Neuronal stem cell (in vitro differentiated cells): Measurements from ENCODE around the gene DELE1.

Source experiments
- DNase-seq: peaks from one replicate; pipeline ENCODE4 v3.0.0-alpha.2; 2013; ENCODE audit warnings: low spot score
- H2AFZ ChIP-seq: one replicate; pipeline ENCODE4 v1.6.1; 2013; ENCODE audit warnings: mild to moderate bottlenecking, low read length, inconsistent platforms
- H2AK5ac ChIP-seq: 2 replicates; pipeline ENCODE4 v1.6.1; 2013; ENCODE audit warnings: low read depth, mild to moderate bottlenecking, inconsistent platforms, low read length, moderate library complexity, mixed read lengths
- H2BK120ac ChIP-seq: 2 replicates; pipeline ENCODE4 v1.6.1; 2013; ENCODE audit warnings: low read depth, mild to moderate bottlenecking, inconsistent platforms, low read length, moderate library complexity, mixed read lengths
- H2BK12ac ChIP-seq: one replicate; pipeline ENCODE4 v1.6.1; 2013; ENCODE audit warnings: low read length, inconsistent platforms
- H2BK15ac ChIP-seq: 2 replicates; pipeline ENCODE4 v1.6.1; 2013; ENCODE audit warnings: mild to moderate bottlenecking, low read length, inconsistent platforms, mixed read lengths
- H2BK5ac ChIP-seq: one replicate; pipeline ENCODE4 v1.6.1; 2013; ENCODE audit warnings: inconsistent platforms, mild to moderate bottlenecking, low read length, moderate library complexity
- H3K14ac ChIP-seq: one replicate; pipeline ENCODE4 v1.6.1; 2013; ENCODE audit warnings: low read length, inconsistent platforms
- H3K18ac ChIP-seq: 2 replicates; pipeline ENCODE4 v1.6.1; 2013; ENCODE audit warnings: low read length, inconsistent platforms
- H3K23ac ChIP-seq: 2 replicates; pipeline ENCODE4 v1.6.1; 2013; ENCODE audit warnings: low read depth, mild to moderate bottlenecking, mixed read lengths, low read length, inconsistent platforms; ENCODE audit not compliant: poor library complexity
- H3K27ac ChIP-seq: replicated peaks from 3 replicates; pipeline ENCODE4 v1.5.1; 2013; ENCODE audit warnings: low read length, inconsistent platforms
- H3K27me3 ChIP-seq, 3 experiments: 2 replicates each; pipeline ENCODE4 v1.6.1; 2013; ENCODE audit warnings: low read length in 3 of 3, mild to moderate bottlenecking in 2 of 3, inconsistent platforms in 1 of 3, low read depth in 1 of 3, mixed read lengths in 1 of 3, moderate library complexity in 1 of 3; ENCODE audit not compliant: control insufficient read depth in 3 of 3, insufficient read depth in 3 of 3
- H3K36me3 ChIP-seq, 2 donors: replicated peaks in 1 of 2; 2 replicates each; pipeline ENCODE4 v1.6.1; 2013; ENCODE audit warnings: low read length in 2 of 2; ENCODE audit not compliant: control insufficient read depth in 2 of 2, insufficient read depth in 2 of 2
- H3K4ac ChIP-seq: 2 replicates; pipeline ENCODE4 v1.6.1; 2013; ENCODE audit warnings: inconsistent platforms, mild to moderate bottlenecking, low read length, moderate library complexity
- H3K4me1 ChIP-seq, 2 donors: 1 replicate in 1 of 2; 2 replicates in 1 of 2; pipeline ENCODE4 v1.6.1; 2013; ENCODE audit warnings: low read length in 2 of 2, low read depth in 1 of 2; ENCODE audit not compliant: control insufficient read depth in 2 of 2, insufficient read depth in 1 of 2
- H3K4me2 ChIP-seq: one replicate; pipeline ENCODE4 v1.6.1; 2013; ENCODE audit warnings: mild to moderate bottlenecking, low read length, inconsistent platforms; ENCODE audit not compliant: insufficient read depth, poor library complexity, severe bottlenecking
- H3K4me3 ChIP-seq, 2 donors: 2 replicates each; pipeline ENCODE4 v1.5.1; 2013; ENCODE audit warnings: low read length in 2 of 2, mild to moderate bottlenecking in 2 of 2, inconsistent platforms in 1 of 2, moderate library complexity in 1 of 2
- H3K79me1 ChIP-seq: one replicate; pipeline ENCODE4 v1.6.1; 2013; ENCODE audit warnings: low read depth, mild to moderate bottlenecking, inconsistent platforms, low read length, moderate library complexity
- H3K9ac ChIP-seq: one replicate; pipeline ENCODE4 v1.6.1; 2013; ENCODE audit warnings: mild to moderate bottlenecking, low read depth, low read length, inconsistent platforms; ENCODE audit not compliant: poor library complexity
- H3K9me3 ChIP-seq, 2 donors: replicated peaks in 1 of 2; 2 replicates each; pipeline versions ENCODE3 to v1.6.1; 2013; ENCODE audit warnings: low read length in 2 of 2, mild to moderate bottlenecking in 2 of 2, inconsistent platforms in 1 of 2, low read depth in 1 of 2, mixed read lengths in 1 of 2, moderate library complexity in 1 of 2; ENCODE audit not compliant: control insufficient read depth in 2 of 2, insufficient read depth in 1 of 2
- H4K8ac ChIP-seq: one replicate; pipeline ENCODE4 v1.6.1; 2013; ENCODE audit warnings: low read depth, mild to moderate bottlenecking, inconsistent platforms, low read length, moderate library complexity
- H4K91ac ChIP-seq: one replicate; pipeline ENCODE4 v1.6.1; 2013; ENCODE audit warnings: low read length, low read depth, mild to moderate bottlenecking, inconsistent platforms; ENCODE audit not compliant: poor library complexity
- WGBS, 2 donors: extraction: QIAGEN DNeasy Blood & Tissue Kit; methylation state at CpG; one replicate each; pipeline ENCODE4 v1.1.7; 2013; ENCODE audit warnings: missing lambda C conversion rate in 2 of 2, mixed read lengths in 1 of 2; ENCODE audit not compliant: insufficient read length in 2 of 2, insufficient replicate concordance in 1 of 2; ENCODE audit errors: extremely low coverage in 2 of 2; 5-methylcytosine and 5-hydroxymethylcytosine counted together

Gene DELE1

GRCh38 chr5:141945511-141946051 lies 21.9 kb downstream of the DELE1 start:
- no peaks in the 10 kb centered on the region for H3K9me3 ChIP-seq
- H3K4me3 ChIP-seq: no peak overlapping the region
- no peak overlapping the region for H4K91ac ChIP-seq
- peak overlapping the region; percentile 66 for H3K14ac ChIP-seq
- H3K4me2 ChIP-seq: no peak overlapping the region
- no peak overlapping the region for H2BK120ac ChIP-seq
- peak overlapping the region; percentile 81 for H3K23ac ChIP-seq
- peak overlapping the region; percentile 88 for H4K8ac ChIP-seq
- H2BK5ac ChIP-seq: peak overlapping the region; percentile 89
- peak overlapping the region; percentile 49 for H2AFZ ChIP-seq
- H3K36me3 ChIP-seq: peaks cover under 1 to 9% of the 10 kb centered on the region in 2 donors
- peak overlapping the region; percentile 50 for H2AK5ac ChIP-seq
- peak overlapping the region; percentile 91 for H3K18ac ChIP-seq
- H3K27ac ChIP-seq: no peak overlapping the region
- no CpG with 5 or more reads among the region's 25 CpGs for WGBS, 2 donors
- H3K79me1 ChIP-seq: no peaks in the 10 kb centered on the region
- H2BK12ac ChIP-seq: no peak overlapping the region
- DNase-seq: no peak
- H3K4ac ChIP-seq: no peak overlapping the region
- peak overlapping the region; percentile 61 for H3K9ac ChIP-seq
- peak overlapping the region; percentile 20 for H2BK15ac ChIP-seq
- H3K4me1 ChIP-seq: peaks cover 7% of the 10 kb centered on the region in 2 donors
- no peaks in the 10 kb centered on the region for H3K27me3 ChIP-seq

DNA sequence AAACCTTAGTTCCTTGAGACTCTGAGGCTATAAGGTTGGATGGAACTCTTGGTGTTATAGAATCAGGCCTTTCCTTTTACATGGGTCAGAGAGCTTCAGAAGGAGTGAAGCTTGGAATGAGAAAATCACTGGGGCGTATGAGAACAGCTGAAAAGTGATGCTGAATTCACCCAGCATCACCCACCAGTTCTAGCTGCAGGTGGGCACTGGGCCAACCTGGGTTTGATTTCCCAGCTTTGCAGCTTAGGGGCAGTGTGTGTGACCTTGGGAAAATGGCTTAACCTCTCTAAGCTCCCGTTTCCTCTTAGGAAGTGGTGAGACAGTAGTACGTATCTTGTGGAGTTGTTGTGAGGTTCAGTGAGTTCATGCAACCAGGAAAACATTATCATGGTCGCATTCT lies 23.6 kb downstream of the DELE1 start:
- Histone ChIP-seq H3K4me2 (no peak overlapping the region), H2AFZ (no peak overlapping the region), H3K14ac (no peak overlapping the region), H3K9me3 (no peaks in the 10 kb centered on the region), H3K4ac (no peak overlapping the region), H2AK5ac (no peak overlapping the region), H3K27ac (no peak overlapping the region), H3K27me3 (no peaks in the 10 kb centered on the region), H3K4me1 (peaks cover 7% of the 10 kb centered on the region in 2 donors), H2BK5ac (no peak overlapping the region), H3K23ac (no peak overlapping the region), H3K36me3 (no peaks in the 10 kb centered on the region), H3K18ac (no peak overlapping the region), H3K9ac (no peak overlapping the region), H2BK12ac (no peak overlapping the region), H3K79me1 (no peaks in the 10 kb centered on the region), H4K8ac (no peak overlapping the region), H2BK120ac (no peak overlapping the region), H4K91ac (no peak overlapping the region), H3K4me3 (no peak overlapping the region), H2BK15ac (no peak overlapping the region)
- no peak for DNase-seq
- WGBS, 2 donors: no CpG with 5 or more reads among the region's 4 CpGs

GRCh38 chr5:141948812-141949211 lies 25.1 kb downstream of the DELE1 start:
- H3K9ac ChIP-seq: no peak overlapping the region
- no peak overlapping the region for H3K4ac ChIP-seq
- WGBS, 2 donors: no CpG with 5 or more reads among the region's 2 CpGs
- no peaks in the 10 kb centered on the region for H3K79me1 ChIP-seq
- H3K27me3 ChIP-seq: no peaks in the 10 kb centered on the region
- no peak overlapping the region for H3K23ac ChIP-seq
- no peak for DNase-seq
- H2BK12ac ChIP-seq: no peak overlapping the region
- no peak overlapping the region for H3K18ac ChIP-seq
- peaks cover 7% of the 10 kb centered on the region in 2 donors for H3K4me1 ChIP-seq
- no peak overlapping the region for H3K4me3 ChIP-seq
- no peak overlapping the region for H4K91ac ChIP-seq
- H2BK120ac ChIP-seq: no peak overlapping the region
- no peak overlapping the region for H4K8ac ChIP-seq
- H2AK5ac ChIP-seq: no peak overlapping the region
- no peak overlapping the region for H3K4me2 ChIP-seq
- H3K9me3 ChIP-seq: no peaks in the 10 kb centered on the region
- no peak overlapping the region for H2BK15ac ChIP-seq
- no peak overlapping the region for H3K27ac ChIP-seq
- H3K14ac ChIP-seq: no peak overlapping the region
- no peaks in the 10 kb centered on the region for H3K36me3 ChIP-seq
- H2AFZ ChIP-seq: no peak overlapping the region
- no peak overlapping the region for H2BK5ac ChIP-seq

DNA sequence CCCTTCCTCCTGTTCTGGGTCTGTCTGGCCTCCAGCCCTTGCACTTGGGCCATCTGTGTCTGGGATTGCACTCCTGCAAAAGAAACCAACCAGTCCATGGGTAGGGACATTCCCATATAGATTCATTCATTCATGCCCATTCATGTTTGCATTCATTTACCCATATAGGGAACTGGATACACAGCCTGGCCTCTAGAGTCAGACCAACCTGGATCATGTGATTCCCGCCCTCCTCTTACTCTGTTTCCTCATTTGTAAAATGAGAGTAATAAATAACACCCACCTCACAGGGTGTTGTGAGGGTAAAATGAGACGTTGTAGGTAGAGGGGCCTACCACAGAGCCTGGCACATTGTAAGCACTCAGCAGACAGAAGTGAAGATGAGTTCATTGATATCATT lies 25.8 kb downstream of the DELE1 start:
- no peak overlapping the region for H2BK12ac ChIP-seq
- WGBS, 2 donors: no CpG with 5 or more reads among the region's 2 CpGs

More for the DNA sequence above, 25.8 kb downstream of the DELE1 start:
- Histone ChIP-seq H3K79me1 (no peaks in the 10 kb centered on the region), H3K4ac (no peak overlapping the region), H2BK15ac (no peak overlapping the region), H2BK120ac (no peak overlapping the region), H3K36me3 (no peaks in the 10 kb centered on the region), H3K14ac (no peak overlapping the region), H3K18ac (no peak overlapping the region), H3K9ac (no peak overlapping the region), H3K23ac (no peak overlapping the region), H2BK5ac (no peak overlapping the region), H3K4me1 (peaks cover 7% of the 10 kb centered on the region in 2 donors), H3K9me3 (no peaks in the 10 kb centered on the region), H2AK5ac (no peak overlapping the region), H4K91ac (no peak overlapping the region), H3K4me3 (no peak overlapping the region), H3K27me3 (no peaks in the 10 kb centered on the region), H3K27ac (no peak overlapping the region), H4K8ac (no peak overlapping the region), H2AFZ (no peak overlapping the region), H3K4me2 (no peak overlapping the region)
- no peak for DNase-seq
